Measurements from ENCODE around the gene VAV2.

DNA sequence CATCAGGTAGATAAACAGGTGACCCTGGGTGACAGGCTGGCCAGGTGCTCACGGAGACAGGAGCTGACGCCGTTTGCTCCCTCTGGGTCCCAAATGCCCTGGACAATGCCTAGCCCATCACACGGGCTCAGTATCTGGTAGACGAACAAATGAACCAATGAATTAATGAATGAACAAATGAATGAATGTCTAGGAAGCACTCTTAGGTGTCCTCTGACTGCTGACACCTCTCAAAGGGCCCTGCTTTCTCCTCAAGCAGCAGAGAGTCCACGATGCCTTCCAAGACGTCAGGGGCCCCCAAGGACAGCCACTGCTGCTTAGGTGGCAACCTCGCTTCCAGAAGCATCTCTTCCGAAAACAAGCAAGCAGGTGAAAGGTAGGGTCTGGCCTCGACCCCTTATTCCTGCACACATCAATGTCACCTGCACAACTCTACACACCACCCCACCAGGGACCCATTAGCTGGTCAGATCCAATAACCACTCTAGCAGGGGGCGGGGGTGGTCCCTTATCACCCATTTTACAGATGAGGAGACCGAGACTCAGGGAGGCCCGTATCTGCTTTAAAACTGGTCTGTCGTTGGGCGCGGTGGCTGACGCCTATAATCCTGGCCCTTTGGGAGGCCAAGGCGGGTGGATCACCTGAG is 45.2 kb downstream of the VAV2 start:
- TF ChIP-seq CTCF (IDR thresholded peaks at IDR 0.05) (no peak), ZFX (IDR thresholded peaks at IDR 0.05; ENCODE audit: borderline replicate concordance) (no peak)
